HepG2 (cell line): ENCODE data around the gene DNAJC11. TPM values are rescaled to one million over a fixed set of nuclear protein-coding genes. Genes with fewer than 3 reads are reported as not detected.

Source experiments
- HNF4G ChIP-seq, 2 experiments: sonication (generic) in 1 of 2; formaldehyde crosslinking in 1 of 2; IDR thresholded peaks; 2 replicates each; pipeline versions ENCODE4 v1.4.0 to v1.6.1; 2011 to 2020; ENCODE audit warnings: borderline replicate concordance in 2 of 2, low read depth in 2 of 2, mild to moderate bottlenecking in 2 of 2, low read length in 1 of 2, missing genetic modification reagents in 1 of 2, moderate library complexity in 1 of 2
- NONO ChIP-seq, 2 experiments: fragments of 450-650 bp in 1 of 2; sonication (generic) in 1 of 2; formaldehyde crosslinking in 1 of 2; IDR thresholded peaks in 1 of 2; conservative IDR thresholded peaks in 1 of 2; 2 replicates each; pipeline versions ENCODE4 v1.6.1 to v1.8.0; 2017 to 2022; ENCODE audit warnings: mild to moderate bottlenecking in 1 of 2, missing genetic modification reagents in 1 of 2, moderate library complexity in 1 of 2
- RFX5 ChIP-seq: IDR thresholded peaks from 2 replicates; pipeline ENCODE4 v1.6.1; 2011; ENCODE audit warnings: low read depth, low read length, improper control_type of control experiment
- ZFY ChIP-seq: sonication (generic); formaldehyde crosslinking; IDR thresholded peaks from 2 replicates; pipeline ENCODE4 v1.4.0; 2020; ENCODE audit warnings: missing genetic modification reagents
- ZNF660 ChIP-seq: sonication (generic); formaldehyde crosslinking; IDR thresholded peaks from 2 replicates; pipeline ENCODE4 v1.5.1; 2020; ENCODE audit warnings: mild to moderate bottlenecking, low read depth, missing genetic modification reagents, borderline replicate concordance
- polyA plus RNA-seq, 8 experiments: library from polyadenylated mRNA; depleted of rRNA in 3 of 8; stranded (reverse) in 7 of 8; unstranded in 1 of 8; fragments of >200 nt; fragmentation: Illumina TruSeq in 4 of 8; extraction: Trizol in 4 of 8; gene quantifications; 2 replicates each; pipeline versions ENCODE4 v1.2.1 to v1.2.3, GENCODE V29; 2011 to 2016; ENCODE audit warnings: low read depth in 4 of 8, missing spikeins in 1 of 8, mixed read lengths in 1 of 8; ENCODE audit not compliant: insufficient read depth in 1 of 8
- total RNA-seq, 5 experiments: library from RNA; depleted of rRNA; stranded (reverse); fragments of >200 nt; fragmentation: Illumina TruSeq; extraction: Trizol; gene quantifications; 2 replicates each; pipeline ENCODE4 v1.2.3, GENCODE V29; 2016; ENCODE audit warnings: low read depth in 1 of 5
- TF ChIP-seq, protein P1 (sequence below): IDR thresholded peaks from 2 replicates; pipeline ENCODE4 v1.6.1; 2016
- TF ChIP-seq, protein P2 (sequence below): sonication (generic); formaldehyde crosslinking; IDR thresholded peaks from 2 replicates; pipeline ENCODE4 v1.4.0; 2020; ENCODE audit warnings: mild to moderate bottlenecking, missing genetic modification reagents
- TF ChIP-seq, protein P3 (sequence below): sonication (generic); formaldehyde crosslinking; IDR thresholded peaks from 2 replicates; pipeline ENCODE4 v1.4.0; 2020; ENCODE audit warnings: low read depth, mild to moderate bottlenecking, missing genetic modification reagents
- TF ChIP-seq, protein P4 (sequence below): sonication (generic); formaldehyde crosslinking; IDR thresholded peaks from 2 replicates; pipeline ENCODE4 v1.4.0; 2020; ENCODE audit warnings: missing genetic modification reagents
- TF ChIP-seq, protein P5 (sequence below): IDR thresholded peaks from 2 replicates; pipeline ENCODE4 v1.6.1; 2012; ENCODE audit warnings: inconsistent platforms
- TF ChIP-seq, protein P6 (sequence below): sonication (generic); formaldehyde crosslinking; IDR thresholded peaks from 2 replicates; pipeline ENCODE4 v1.8.1; 2022; ENCODE audit warnings: low read depth, mild to moderate bottlenecking, missing genetic modification reagents
- TF ChIP-seq, protein P7 (sequence below): sonication (generic); formaldehyde crosslinking; IDR thresholded peaks from 2 replicates; pipeline ENCODE4 v1.9.0; 2022; ENCODE audit warnings: missing genetic modification reagents, mild to moderate bottlenecking, borderline replicate concordance

Gene DNAJC11
- total and polyA plus RNA-seq, 2 of the 13 experiments (the other 11 are each of a cell fraction or from before 2014, with no cell fraction given) = 25.1 to 47.6 TPM

DNA sequence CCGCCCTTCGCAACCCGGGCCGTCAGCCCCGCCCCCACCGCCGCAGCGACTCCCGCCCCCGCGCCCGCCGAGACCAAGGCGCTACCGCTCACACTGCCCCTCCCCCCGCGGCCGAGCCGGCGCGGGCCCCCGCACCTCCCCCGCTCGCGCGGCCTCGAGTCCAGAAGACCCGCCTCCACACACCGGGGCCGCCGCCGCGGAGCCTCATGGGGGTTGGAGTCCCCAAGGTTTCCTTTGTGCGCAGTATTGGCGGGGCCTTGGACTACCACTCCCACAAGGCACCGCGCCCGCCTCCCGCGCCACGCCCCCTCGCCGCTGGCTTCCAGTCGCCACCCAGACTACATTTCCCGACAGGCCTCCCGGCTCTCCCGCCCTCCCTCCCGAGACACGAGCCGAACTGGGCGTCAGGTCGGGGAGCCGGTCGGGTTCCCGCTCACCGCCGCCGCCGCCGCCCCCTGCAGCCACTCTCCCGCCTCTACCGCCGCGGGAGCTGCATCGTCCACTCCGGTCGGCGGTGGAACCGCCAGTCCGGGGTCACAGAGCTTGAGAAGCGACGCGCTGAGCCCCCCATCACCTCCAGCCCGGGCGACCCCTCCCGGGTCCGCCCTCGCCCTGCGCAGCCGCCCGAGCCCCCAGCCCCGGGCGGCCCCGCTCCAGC, 88.1 kb downstream of the DNAJC11 start, which contains the start of gene PHF13 (continued):
- TF ChIP-seq RFX5 (no peak), ZFY (peak; percentile 73), HNF4G (IDR thresholded peaks at IDR 0.05; ENCODE audit: borderline replicate concordance, low read depth, low read length) (no peak), HNF4G (CRISPR knock-in tag; IDR thresholded peaks at IDR 0.05; ENCODE audit: borderline replicate concordance, low read depth) (no peak), ZNF660 (no peak), NONO (IDR thresholded peaks at IDR 0.05) (no peak), NONO (CRISPR knock-in tag; conservative IDR thresholded peaks at IDR 0.05) (no peak)
- TF ChIP-seq, protein P1, sequence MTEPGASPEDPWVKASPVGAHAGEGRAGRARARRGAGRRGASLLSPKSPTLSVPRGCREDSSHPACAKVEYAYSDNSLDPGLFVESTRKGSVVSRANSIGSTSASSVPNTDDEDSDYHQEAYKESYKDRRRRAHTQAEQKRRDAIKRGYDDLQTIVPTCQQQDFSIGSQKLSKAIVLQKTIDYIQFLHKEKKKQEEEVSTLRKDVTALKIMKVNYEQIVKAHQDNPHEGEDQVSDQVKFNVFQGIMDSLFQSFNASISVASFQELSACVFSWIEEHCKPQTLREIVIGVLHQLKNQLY = peak; percentile 19; the same call in 1 of the 2 replicates
- TF ChIP-seq, protein P2, sequence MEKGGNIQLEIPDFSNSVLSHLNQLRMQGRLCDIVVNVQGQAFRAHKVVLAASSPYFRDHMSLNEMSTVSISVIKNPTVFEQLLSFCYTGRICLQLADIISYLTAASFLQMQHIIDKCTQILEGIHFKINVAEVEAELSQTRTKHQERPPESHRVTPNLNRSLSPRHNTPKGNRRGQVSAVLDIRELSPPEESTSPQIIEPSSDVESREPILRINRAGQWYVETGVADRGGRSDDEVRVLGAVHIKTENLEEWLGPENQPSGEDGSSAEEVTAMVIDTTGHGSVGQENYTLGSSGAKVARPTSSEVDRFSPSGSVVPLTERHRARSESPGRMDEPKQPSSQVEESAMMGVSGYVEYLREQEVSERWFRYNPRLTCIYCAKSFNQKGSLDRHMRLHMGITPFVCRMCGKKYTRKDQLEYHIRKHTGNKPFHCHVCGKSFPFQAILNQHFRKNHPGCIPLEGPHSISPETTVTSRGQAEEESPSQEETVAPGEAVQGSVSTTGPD (CRISPR knock-in tag) = no peak
- TF ChIP-seq, protein P3, sequence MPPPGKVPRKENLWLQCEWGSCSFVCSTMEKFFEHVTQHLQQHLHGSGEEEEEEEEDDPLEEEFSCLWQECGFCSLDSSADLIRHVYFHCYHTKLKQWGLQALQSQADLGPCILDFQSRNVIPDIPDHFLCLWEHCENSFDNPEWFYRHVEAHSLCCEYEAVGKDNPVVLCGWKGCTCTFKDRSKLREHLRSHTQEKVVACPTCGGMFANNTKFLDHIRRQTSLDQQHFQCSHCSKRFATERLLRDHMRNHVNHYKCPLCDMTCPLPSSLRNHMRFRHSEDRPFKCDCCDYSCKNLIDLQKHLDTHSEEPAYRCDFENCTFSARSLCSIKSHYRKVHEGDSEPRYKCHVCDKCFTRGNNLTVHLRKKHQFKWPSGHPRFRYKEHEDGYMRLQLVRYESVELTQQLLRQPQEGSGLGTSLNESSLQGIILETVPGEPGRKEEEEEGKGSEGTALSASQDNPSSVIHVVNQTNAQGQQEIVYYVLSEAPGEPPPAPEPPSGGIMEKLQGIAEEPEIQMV (CRISPR knock-in tag) = no peak
- TF ChIP-seq, protein P4, sequence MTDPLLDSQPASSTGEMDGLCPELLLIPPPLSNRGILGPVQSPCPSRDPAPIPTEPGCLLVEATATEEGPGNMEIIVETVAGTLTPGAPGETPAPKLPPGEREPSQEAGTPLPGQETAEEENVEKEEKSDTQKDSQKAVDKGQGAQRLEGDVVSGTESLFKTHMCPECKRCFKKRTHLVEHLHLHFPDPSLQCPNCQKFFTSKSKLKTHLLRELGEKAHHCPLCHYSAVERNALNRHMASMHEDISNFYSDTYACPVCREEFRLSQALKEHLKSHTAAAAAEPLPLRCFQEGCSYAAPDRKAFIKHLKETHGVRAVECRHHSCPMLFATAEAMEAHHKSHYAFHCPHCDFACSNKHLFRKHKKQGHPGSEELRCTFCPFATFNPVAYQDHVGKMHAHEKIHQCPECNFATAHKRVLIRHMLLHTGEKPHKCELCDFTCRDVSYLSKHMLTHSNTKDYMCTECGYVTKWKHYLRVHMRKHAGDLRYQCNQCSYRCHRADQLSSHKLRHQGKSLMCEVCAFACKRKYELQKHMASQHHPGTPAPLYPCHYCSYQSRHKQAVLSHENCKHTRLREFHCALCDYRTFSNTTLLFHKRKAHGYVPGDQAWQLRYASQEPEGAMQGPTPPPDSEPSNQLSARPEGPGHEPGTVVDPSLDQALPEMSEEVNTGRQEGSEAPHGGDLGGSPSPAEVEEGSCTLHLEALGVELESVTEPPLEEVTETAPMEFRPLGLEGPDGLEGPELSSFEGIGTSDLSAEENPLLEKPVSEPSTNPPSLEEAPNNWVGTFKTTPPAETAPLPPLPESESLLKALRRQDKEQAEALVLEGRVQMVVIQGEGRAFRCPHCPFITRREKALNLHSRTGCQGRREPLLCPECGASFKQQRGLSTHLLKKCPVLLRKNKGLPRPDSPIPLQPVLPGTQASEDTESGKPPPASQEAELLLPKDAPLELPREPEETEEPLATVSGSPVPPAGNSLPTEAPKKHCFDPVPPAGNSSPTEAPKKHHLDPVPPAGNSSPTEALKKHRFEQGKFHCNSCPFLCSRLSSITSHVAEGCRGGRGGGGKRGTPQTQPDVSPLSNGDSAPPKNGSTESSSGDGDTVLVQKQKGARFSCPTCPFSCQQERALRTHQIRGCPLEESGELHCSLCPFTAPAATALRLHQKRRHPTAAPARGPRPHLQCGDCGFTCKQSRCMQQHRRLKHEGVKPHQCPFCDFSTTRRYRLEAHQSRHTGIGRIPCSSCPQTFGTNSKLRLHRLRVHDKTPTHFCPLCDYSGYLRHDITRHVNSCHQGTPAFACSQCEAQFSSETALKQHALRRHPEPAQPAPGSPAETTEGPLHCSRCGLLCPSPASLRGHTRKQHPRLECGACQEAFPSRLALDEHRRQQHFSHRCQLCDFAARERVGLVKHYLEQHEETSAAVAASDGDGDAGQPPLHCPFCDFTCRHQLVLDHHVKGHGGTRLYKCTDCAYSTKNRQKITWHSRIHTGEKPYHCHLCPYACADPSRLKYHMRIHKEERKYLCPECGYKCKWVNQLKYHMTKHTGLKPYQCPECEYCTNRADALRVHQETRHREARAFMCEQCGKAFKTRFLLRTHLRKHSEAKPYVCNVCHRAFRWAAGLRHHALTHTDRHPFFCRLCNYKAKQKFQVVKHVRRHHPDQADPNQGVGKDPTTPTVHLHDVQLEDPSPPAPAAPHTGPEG (CRISPR knock-in tag) = peak; percentile 62
- TF ChIP-seq, protein P5, sequence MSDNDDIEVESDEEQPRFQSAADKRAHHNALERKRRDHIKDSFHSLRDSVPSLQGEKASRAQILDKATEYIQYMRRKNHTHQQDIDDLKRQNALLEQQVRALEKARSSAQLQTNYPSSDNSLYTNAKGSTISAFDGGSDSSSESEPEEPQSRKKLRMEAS = peak; percentile 30; the same call in 1 of the 2 replicates
- TF ChIP-seq, protein P6, sequence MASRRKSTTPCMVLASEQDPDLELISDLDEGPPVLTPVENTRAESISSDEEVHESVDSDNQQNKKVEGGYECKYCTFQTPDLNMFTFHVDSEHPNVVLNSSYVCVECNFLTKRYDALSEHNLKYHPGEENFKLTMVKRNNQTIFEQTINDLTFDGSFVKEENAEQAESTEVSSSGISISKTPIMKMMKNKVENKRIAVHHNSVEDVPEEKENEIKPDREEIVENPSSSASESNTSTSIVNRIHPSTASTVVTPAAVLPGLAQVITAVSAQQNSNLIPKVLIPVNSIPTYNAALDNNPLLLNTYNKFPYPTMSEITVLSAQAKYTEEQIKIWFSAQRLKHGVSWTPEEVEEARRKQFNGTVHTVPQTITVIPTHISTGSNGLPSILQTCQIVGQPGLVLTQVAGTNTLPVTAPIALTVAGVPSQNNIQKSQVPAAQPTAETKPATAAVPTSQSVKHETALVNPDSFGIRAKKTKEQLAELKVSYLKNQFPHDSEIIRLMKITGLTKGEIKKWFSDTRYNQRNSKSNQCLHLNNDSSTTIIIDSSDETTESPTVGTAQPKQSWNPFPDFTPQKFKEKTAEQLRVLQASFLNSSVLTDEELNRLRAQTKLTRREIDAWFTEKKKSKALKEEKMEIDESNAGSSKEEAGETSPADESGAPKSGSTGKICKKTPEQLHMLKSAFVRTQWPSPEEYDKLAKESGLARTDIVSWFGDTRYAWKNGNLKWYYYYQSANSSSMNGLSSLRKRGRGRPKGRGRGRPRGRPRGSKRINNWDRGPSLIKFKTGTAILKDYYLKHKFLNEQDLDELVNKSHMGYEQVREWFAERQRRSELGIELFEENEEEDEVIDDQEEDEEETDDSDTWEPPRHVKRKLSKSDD = 0 out of 2 replicates have a peak, but pooled peaks have one; percentile 34
- TF ChIP-seq, protein P7, sequence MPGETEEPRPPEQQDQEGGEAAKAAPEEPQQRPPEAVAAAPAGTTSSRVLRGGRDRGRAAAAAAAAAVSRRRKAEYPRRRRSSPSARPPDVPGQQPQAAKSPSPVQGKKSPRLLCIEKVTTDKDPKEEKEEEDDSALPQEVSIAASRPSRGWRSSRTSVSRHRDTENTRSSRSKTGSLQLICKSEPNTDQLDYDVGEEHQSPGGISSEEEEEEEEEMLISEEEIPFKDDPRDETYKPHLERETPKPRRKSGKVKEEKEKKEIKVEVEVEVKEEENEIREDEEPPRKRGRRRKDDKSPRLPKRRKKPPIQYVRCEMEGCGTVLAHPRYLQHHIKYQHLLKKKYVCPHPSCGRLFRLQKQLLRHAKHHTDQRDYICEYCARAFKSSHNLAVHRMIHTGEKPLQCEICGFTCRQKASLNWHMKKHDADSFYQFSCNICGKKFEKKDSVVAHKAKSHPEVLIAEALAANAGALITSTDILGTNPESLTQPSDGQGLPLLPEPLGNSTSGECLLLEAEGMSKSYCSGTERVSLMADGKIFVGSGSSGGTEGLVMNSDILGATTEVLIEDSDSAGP (CRISPR knock-in tag) = no peak
